ENCODE data around the gene FUBP1. TPM values are rescaled to one million over a fixed set of nuclear protein-coding genes. Genes with fewer than 3 reads are reported as not detected.
A peak's percentile ranks its signal among the peaks of the same experiment; 100 is the strongest.

The FUBP1 gene
- total and polyA plus RNA-seq, 2 of the 13 experiments (the other 11 are each of a cell fraction or from before 2014, with no cell fraction given) = 98.1 to 166 TPM

- no peak for TF ChIP-seq ZNF382 (CRISPR knock-in tag; IDR thresholded peaks at IDR 0.05; ENCODE audit: borderline replicate concordance)
- TF ChIP-seq ZNF629 (CRISPR knock-in tag; conservative IDR thresholded peaks at IDR 0.05) = peak; percentile 31; the same call in 1 of the 2 replicates
- 0 out of 2 replicates have a peak, but pooled peaks have one; percentile 1 for TF ChIP-seq SPEN (CRISPR knock-in tag; IDR thresholded peaks at IDR 0.05; ENCODE audit: low read depth)
- 0 out of 2 replicates have a peak, but pooled peaks have one; percentile 22 for TF ChIP-seq ZNF567 (CRISPR knock-in tag; IDR thresholded peaks at IDR 0.05; ENCODE audit: borderline replicate concordance)
- peak; percentile 76; the same call in 1 of the 2 replicates for TF ChIP-seq E2F2 (CRISPR knock-in tag; IDR thresholded peaks at IDR 0.05; ENCODE audit: borderline replicate concordance)
- no peak for TF ChIP-seq IKZF4 (CRISPR knock-in tag; IDR thresholded peaks at IDR 0.05; ENCODE audit: borderline replicate concordance, low read depth, not compliant biosample characterization)
- TF ChIP-seq ZNF512 (CRISPR knock-in tag; IDR thresholded peaks at IDR 0.05) = peak; percentile 63; the same call in 1 of the 2 replicates
- peak; percentile 20; the same call in 1 of the 2 replicates for TF ChIP-seq ZNF33B (CRISPR knock-in tag; IDR thresholded peaks at IDR 0.05)
- no peak for TF ChIP-seq ZNF674 (CRISPR knock-in tag; IDR thresholded peaks at IDR 0.05; ENCODE audit: low read depth)
- 0 out of 2 replicates have a peak, but pooled peaks have one; percentile 2 for TF ChIP-seq SOX5 (CRISPR knock-in tag; IDR thresholded peaks at IDR 0.05; ENCODE audit: borderline replicate concordance)
- TF ChIP-seq ISX (CRISPR knock-in tag; conservative IDR thresholded peaks at IDR 0.05) = peak; percentile 85; the same call in 1 of the 2 replicates
- TF ChIP-seq NR2F6 (IDR thresholded peaks at IDR 0.05) = no peak
- no peak; the same call in 1 of the 2 replicates for TF ChIP-seq NR2F6 (CRISPR knock-in tag; IDR thresholded peaks at IDR 0.05)
- TF ChIP-seq ZNF362 (CRISPR knock-in tag; IDR thresholded peaks at IDR 0.05; ENCODE audit: borderline replicate concordance) = no peak
- TF ChIP-seq AKAP8 (CRISPR knock-in tag; IDR thresholded peaks at IDR 0.05) = 0 out of 2 replicates have a peak, but pooled peaks have one; percentile 28
- peak; percentile 9; the same call in 1 of the 2 replicates for TF ChIP-seq MED1 (CRISPR knock-in tag; IDR thresholded peaks at IDR 0.05)
- TF ChIP-seq GABPA (IDR thresholded peaks at IDR 0.05; ENCODE audit: low read depth, low read length) = no peak
- TF ChIP-seq GABPA (CRISPR knock-in tag; IDR thresholded peaks at IDR 0.05; ENCODE audit: low read depth) = 0 out of 2 replicates have a peak, but pooled peaks have one; percentile 30
- TF ChIP-seq ARID5B (CRISPR knock-in tag; IDR thresholded peaks at IDR 0.05) = no peak
- TF ChIP-seq ZNF576 (CRISPR knock-in tag; IDR thresholded peaks at IDR 0.05) = no peak
- TF ChIP-seq ZSCAN20 (CRISPR knock-in tag; IDR thresholded peaks at IDR 0.05; ENCODE audit: borderline replicate concordance) = peak; percentile 52; the same call in 1 of the 2 replicates
- 0 out of 2 replicates have a peak, but pooled peaks have one; percentile 59 for TF ChIP-seq ZNF773 (CRISPR knock-in tag; IDR thresholded peaks at IDR 0.05; ENCODE audit: borderline replicate concordance)
These were observed 441 bp downstream of the FUBP1 start (continued) for GRCh38 chr1:77978293-77978968.
